Stimulated activated CD8-positive, alpha-beta memory T cell treated with anti-CD3 and anti-CD28 coated beads, Interleukin-7, amount 100 ng/mL, for 4 hours (primary cell): ENCODE measurements around the gene INO80.

ENCODE experiments used
- DNase-seq, 2 donors: peaks; one replicate each; pipeline ENCODE4 v3.0.0-alpha.2; 2020; ENCODE audit warnings: low read depth in 2 of 2

Gene INO80

DNA sequence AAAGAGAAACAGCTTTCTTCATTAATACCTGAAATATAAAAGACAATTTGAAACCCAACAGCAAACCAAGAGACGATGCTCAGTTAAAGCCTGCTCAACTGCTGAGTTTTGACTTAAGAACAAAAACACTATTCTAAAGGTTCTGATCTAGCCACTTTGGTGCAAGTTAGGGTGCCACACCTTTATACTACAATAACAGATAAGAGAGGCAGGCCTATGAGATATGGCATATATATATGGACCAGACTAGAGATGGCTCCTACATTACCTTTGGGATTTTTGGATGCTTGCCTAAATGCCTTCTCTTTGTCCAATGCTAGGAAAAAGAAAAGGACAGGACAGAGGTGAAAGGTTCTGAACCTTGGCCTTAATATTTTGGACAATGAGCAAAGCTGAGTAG, 68.6 kb downstream of the INO80 start:
- no peak for DNase-seq

DNA sequence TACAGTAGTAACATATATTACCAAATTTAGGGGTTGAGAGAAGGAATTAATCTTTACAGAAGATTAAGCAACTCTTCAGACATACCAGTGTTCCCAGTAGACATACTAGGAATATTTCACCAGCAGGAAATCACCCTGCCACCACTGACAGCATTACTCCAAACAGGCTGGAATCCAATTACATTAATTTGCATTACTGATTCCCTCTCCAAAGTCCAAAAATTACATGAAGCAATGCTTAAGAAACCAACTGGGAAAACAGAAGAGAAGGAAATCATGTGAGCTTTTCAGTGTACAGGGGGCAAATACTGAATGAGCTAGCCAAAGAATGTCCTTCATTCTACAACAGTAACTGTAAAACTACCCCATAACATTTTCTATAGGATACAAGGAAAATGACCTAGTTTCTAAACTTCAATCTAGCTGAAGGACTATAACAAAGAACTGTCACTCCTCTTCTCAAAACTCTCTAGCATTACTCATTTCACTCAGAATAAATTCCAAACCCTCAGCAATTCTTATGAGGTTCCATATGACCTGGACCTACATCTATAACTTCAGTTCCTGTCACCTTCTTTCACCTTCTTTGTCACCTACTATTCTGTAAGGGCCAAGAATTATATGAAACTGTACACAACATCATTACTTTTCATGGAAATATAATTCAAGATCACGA, 72.7 kb downstream of the INO80 start:
- DNase-seq = no peak

DNA sequence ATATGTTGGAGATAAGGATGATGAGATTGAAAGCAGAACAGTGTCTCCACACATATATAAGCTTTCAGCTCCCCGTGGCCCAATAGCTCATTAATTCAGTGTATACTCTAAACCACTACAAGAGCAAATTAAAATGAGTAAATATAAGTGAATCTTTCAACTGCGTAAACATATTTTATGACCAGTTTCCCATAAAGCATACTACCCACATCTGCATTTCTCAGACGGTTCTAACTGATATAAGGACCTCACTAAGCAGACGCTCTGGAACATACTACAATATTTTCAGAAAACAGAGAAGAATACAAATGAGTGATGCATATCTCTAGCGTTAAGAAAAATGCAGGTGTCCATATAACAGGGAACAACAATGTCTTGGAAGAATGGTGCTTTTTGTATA, 73.2 kb downstream of the INO80 start:
- no peak for DNase-seq

DNA sequence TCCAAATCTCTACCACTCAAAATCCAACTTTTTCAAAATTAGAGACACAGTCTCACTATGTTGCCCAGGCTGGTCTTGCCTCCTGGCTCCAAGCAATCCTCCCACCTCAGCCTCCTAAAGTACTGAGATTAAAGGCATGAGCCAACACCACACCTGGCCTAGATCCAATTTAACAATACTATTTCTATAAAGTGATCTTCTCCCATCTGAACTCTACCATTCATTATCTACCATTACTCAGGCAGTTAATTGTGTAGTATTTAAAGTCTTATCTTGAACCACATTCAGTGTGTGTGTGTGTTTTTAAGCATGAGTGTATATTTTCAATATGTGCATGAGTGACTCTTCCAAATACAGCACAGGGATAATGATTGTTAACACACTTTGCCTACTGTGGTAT, 77.0 kb downstream of the INO80 start:
- no peak for DNase-seq

DNA sequence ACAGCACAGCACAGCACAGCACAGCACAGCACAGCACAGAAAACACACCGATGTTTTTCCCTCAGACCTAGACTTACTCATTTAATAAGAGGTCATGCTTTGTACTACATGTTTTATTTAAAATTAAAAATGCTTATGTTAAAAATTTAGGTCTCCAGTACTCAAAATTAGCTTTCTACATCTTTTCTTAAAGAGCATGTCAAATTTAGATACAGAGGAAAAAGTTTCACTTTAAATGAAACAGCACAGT, 84.1 kb downstream of the INO80 start:
- DNase-seq = no peak

DNA sequence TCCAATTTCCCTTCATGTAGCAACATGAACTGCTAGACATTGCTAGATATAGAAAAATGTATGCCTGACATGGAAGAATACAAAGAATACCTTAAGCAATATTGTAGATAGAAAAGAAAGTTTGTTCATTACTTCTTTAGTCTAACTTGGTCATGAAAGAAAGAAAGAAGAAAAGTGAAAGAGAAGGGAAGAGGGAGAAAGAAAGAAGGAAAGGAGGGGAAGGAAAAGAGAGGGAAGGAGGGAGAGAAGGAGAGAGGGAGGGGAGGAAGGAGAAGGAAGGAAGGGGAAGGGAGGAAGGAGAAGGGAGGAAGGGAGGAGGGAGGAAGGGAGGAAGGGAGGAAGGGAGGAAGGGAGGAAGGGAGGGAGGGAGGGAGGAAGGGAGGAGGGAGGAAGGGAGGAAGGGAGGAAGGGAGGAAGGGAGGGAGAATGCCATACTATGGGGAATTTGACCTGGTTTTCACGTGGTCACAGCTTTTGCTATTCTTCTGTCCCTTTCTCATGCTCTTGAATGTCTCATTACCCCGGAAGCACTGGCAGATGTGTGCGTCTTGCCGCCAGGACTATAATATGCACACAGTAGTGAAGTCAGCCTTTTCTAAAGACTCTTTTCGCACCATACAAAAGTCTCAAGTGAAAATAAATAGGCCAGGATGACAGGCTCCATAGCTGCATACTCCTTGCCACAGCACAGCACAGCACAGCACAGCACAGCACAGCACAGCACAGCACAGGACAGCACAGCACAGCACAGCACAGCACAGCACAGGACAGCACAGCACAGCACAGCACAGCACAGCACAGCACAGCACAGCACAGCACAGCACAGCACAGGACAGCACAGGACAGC, 84.6 kb downstream of the INO80 start:
- no peak for DNase-seq

DNA sequence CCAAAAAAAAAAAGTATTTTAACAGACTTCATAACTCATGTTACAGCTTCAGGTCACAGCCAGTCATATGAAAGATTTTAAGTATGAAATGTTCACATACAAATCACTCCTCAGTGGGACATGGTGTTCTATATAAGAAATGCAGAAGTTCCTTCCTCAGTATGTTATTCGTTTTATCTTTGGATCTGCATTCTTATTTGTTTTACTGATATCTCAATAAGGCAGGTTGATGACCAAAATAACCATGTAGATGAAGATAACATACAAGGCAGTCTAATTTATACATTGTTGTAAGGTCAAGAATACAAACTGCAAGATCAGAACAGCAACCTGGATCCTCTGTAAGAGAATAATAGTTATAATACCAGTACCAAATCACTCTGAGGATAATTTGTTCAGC, 87.2 kb downstream of the INO80 start:
- DNase-seq = no peak

DNA sequence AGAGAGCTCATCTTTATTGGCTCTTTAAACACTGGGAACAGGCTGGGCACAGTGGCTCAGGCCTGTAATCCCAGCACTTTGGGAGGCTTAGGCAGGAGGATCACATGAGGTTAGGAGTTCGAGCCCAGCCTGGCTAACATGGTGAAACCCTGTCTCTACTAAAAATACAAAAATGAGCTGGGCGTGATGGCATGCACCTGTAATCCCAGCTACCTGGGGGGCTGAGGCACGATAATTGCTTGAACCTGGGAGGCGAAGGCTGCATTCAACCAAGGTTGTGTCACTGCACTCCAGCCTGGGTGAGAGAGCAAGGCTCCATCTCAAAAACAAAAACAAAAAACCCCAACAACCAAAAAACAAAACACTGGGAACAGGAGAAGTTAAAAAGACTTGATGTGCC, 90.7 kb downstream of the INO80 start:
- no peak for DNase-seq

DNA sequence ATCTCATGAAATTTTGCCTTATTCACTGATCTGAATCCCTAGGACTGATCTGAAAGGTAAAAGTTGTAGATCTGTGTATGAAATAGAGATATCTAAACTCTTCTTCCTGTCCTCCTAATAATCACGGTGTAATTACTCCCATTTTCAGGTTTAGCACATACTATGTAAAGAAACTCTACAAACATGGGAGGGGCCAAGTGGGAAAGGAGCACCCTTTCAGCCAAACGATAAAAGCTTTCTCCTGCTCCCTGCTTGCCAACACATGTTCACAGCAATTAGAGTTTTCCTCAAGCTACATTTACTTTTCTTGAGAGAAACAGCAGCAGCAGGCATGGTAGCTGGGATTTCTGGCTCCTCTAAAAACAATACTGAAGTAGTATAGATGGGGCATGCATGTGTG, 91.2 kb downstream of the INO80 start:
- no peak for DNase-seq

DNA sequence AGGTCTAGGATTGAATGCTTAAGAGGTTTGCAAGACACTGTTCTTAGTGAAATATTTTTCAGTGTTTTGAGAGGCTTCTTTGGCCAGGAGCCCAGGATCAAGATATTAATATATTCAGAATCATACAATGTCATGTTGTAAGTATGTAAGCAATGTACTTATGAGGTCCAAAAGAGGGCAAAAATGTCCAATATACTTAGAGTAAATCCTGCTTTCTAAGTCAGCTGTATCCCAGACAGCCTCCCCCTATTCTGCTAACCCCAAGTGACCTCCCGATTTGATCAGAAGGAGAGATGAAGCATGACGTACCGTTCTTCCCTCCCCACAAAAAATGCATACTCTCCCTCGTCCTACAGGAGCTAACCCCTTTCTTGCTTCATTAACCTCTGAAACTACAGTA, 91.9 kb downstream of the INO80 start:
- DNase-seq = no peak

DNA sequence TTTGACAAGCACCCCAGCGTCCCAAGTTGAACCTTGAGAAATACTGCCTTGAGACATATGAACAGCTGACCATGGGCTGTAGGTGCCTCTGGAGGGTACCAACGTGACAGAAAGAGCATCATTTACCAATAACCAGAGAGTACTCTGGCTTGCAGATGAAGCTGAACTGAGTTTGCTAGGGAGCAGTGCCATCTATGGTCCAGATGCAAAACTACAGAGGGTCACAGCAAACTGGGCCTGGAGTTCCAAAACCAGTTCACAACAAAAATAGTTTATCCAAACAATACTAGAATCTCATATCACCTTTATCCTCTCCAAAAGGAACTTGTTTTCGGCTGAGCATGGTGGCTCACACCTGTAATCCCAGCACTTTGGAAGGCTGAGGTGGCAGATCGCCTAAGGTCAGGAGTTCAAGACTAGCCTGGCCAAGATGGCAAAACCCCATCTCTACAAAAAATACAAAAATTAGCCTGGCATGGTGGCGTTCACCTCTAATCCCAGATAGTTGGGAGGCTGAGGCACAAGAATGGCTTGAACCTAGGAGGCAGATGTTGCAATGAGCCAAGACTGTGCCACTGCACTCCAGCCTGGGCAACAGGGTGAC, 93.5 kb downstream of the INO80 start:
- DNase-seq = no peak

DNA sequence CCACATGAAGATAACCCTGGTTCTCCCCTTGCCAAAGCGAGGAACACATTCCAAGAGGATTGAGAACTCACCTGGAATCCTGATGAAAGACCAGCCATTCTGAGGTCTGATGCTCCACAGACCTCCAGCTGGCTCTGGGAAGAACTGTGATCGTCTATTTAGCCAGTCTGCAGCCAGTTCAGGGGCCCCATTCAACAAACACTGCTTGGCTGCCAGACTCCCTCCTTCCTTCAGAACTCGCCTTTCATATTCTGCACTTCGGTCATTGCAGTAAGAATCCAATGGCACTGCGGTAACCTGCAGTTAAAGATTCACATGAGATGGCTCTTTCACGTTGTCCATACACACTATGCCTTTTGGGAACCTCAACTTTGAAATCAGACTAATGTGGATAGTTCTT, 95.3 kb downstream of the INO80 start:
- no peak for DNase-seq

DNA sequence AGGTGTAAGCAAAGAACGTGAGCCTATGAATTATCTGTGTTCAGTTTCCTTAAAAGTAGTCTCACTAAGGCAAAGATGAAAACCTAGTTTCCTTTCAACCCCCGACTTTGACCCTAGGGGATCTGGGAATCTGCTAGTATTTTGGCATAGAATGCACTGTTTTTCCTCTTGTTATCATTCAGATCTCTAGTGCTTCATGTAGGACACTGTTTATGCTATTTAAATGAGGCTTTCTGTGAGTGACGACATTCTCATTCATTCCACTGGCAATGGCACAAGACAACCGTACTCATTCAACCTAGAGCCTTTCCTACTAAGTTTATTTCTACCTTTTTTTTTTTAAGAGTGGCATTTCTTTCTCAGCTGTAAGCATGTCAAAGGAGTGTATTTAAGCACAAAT, 95.8 kb downstream of the INO80 start:
- no peak for DNase-seq

DNA sequence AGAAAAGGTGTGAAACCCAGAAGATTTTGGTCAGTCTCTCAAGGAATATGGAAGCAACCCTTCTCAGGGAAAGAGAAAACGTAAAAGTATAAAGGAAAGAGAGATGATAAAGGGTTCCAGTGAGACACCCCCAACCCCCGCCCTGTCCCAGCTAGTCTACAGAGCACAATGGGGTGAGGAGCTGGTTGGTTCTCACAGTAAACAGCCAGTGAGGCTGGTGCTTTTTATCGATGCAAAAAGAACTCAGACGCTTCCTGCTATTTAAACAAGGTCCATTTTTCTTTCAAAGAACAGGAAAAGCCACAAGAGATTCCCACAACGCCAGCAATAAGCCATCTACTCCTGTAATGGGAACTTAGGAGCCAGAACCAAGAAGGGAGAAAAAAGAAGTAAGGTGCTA, 96.9 kb downstream of the INO80 start:
- DNase-seq = no peak

DNA sequence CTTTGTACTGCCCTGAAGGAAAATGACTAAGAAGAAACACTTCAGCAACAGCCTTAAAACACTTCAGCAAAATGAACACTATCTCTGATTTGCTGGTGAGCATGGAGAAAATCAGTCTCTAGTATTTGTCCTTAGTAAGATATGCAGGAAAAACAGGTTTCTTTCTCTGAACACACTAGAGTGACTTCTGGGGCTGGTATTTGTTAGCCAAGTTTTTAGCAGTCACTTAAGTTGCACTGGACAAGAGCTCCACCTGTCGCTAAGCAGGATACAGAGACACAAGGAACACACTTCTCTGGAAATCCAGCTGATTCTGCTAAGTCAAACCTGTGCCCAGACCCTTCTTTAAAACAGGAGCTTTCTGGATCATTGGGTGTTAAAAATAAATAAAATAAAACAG, 97.5 kb downstream of the INO80 start:
- DNase-seq = no peak

DNA sequence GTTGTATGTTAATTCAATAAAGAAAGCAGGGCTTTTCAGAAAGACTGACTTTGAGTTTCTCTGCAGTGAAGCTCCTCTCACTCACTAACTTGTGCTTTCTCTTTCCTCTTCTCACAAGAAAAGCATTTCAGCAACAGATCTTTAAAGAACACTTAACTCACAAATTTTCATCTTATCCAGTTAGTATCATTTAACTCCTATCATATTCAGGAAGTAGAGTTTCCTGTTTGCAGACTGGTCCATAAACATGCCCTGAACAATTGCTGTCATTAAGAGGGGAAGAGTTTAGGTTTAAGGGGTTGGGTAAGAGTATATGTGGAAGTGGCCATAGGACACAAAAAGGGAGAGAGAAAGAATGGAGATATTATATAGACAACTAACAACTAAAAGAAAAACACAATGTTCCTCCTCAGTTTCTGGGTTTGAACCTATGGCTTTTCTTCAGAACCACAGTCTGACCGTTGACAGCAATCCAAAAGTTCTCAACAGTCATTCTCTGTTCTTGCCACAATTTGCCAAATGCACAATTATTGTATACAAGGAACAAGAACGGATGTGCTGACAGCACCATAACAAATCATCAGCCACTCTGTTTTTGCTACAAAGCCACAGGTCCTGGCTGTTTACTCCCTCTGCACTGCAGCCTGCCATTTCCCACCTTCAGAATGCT, 98.9 kb downstream of the INO80 start:
- no peak for DNase-seq

DNA sequence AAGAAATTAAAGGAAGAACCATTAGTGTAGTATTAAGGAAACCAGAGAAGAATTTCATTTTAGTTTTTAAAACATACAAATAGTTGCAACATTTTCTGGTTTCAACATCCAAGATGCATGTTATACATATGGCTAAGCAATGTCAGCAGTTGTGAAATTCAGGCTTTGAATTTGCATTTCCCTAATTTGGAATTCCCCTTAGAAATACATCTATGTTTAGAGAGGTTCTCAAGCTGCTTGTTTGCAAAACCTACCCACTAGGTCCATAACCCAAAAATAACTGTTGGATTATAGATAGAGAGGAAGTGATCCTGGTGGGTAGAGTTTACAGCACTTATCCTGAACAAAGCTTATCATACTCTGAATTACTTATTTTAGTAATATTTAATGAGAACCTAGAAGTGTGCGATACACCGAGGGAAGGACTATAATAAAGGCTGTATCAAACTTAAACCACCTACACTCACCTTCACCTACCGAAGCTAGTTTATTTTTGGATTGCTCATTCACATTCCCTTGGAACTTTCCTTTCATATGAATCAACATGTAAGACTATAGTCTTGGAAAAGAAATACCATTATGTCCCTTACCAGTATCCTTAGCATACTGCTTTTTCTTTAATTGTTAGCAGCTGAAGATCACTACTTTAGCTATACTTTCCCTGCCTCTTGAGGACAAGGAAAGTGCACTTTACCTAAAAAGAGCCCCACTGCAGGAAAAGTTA, 102.2 kb downstream of the INO80 start:
- DNase-seq = no peak

DNA sequence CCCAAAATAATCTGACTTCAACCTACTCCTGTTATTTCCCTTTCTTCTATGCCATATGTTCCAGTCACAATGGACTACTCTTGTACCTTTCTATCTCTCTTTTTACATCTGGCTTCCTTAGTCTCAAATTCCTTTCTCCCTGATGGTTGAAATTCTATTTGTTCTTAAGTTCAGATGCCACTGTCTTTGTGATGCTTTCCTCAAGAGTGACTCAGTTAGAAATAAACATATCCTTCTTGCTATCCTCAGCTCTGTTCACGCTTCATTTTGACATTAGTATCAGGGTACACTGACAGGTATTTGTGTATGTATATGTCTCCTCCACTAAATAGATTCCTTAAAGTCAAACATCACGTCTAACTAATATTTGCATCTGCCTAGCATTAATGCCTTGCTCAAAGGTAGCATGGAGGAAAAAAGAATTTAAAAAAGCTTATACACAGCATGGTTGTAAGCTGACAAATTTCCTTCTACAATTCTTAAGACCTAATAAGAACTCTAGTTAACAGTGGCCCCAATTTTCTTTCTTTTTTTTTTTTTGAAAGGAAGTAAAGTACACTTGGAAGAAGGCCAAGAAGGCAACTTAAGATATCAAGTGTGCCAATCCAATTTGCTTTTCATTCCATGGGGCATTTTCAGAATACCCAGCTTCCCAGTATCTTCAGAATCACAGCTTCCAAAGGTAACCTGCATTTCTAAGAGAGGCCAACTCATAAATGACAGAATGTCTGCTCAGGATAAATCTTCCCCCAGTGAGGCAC, 104.8 kb downstream of the INO80 start:
- DNase-seq = no peak

DNA sequence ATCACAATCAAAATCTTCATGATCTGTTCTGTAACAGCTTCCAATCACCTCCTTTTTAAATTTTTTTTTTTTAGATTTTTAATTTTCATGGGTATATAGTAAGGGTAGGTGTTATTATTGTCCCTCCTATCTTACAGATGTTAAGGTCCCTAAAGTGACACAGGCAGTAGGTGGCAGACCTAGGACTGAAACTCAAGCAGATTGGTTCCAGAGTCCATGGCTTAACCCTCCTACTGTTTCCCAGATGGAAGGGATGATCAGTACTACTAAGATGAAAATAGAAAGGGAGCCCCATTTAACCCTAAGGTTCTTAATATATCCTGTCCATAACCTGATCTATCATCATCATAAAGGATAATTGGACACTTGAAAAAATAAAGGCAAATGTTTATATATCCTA, 105.7 kb downstream of the INO80 start:
- DNase-seq = no peak

DNA sequence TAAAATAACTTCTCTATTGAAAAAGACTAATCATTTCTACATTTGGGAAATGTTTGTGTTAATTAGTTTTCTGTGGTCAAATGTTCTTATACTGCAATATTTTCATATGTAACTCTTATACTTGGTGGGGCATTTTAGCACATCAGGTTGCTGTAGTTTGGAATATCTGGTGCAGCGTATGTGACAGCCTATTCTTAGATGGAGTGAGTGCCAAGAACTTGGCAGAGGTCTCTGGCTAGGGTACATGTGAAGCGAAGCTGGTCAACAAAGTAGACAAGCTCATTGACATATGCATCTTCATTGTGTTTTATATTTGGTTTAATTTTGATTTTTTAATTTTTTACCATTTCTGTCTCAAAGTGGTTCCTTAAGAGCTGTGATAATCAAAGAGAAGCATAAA, 109.6 kb downstream of the INO80 start:
- no peak for DNase-seq

DNA sequence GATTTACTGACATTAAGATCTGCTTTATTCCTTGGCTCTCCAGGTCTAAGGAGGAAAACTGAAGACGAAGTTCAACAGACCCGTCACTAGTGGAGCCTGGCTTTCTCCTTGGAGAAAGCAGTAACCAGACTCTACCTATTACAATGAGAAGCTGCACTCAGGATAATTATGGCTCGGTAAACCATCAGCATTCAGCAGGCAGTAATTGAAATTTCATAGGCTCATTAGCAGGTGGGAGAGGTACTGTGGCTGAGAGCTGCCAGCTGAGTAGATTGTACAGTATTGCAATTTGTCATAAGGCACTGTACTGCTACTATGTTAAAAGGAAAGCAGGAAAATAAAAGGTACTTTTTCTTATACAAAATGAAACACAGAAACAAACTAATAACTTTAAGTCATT, 111.6 kb downstream of the INO80 start:
- DNase-seq = no peak
